HG03520 (cell line): ENCODE results near the gene FICD.
A peak's percentile ranks its signal among the peaks of the same experiment; 100 is the strongest.

Experiments used
- ATAC-seq: cut with Tn5 transposase; IDR thresholded peaks from one replicate; pipeline ENCODE4 v1.9.1; 2021; ENCODE audit warnings: mild to moderate bottlenecking, moderate library complexity; ENCODE audit not compliant: unreplicated experiment

Gene FICD

GRCh38 chr12:108498136-108498535, 16.9 kb upstream of the FICD start:
- ATAC-seq = no peak

GRCh38 chr12:108502922-108503321, 12.2 kb upstream of the FICD start:
- no peak for ATAC-seq

GRCh38 chr12:108505129-108505528, 9.9 kb upstream of the FICD start:
- no peak for ATAC-seq

- no peak for ATAC-seq
Measured at GRCh38 chr12:108507971-108508642, 7.0 kb upstream of the FICD start.

- no peak for ATAC-seq
Measured at GRCh38 chr12:108509806-108510205, 5.3 kb upstream of the FICD start.

- ATAC-seq = no peak
Measured at GRCh38 chr12:108510836-108511235, 4.2 kb upstream of the FICD start.

GRCh38 chr12:108511633-108512540, 3.2 kb upstream of the FICD start:
- ATAC-seq = no peak

GRCh38 chr12:108514468-108514972, 557 bp upstream of the FICD start:
- ATAC-seq = peak; percentile 1

GRCh38 chr12:108515916-108516315, 839 bp downstream of the FICD start:
- ATAC-seq = no peak

GRCh38 chr12:108516511-108517275, 1.6 kb downstream of the FICD start:
- no peak for ATAC-seq

GRCh38 chr12:108517288-108518100, 2.4 kb downstream of the FICD start:
- ATAC-seq = no peak

GRCh38 chr12:108518101-108518715, 3.1 kb downstream of the FICD start:
- no peak for ATAC-seq

GRCh38 chr12:108518716-108519496, 3.8 kb downstream of the FICD start:
- no peak for ATAC-seq

- ATAC-seq = no peak
Measured at GRCh38 chr12:108519558-108519957, 4.5 kb downstream of the FICD start.

- ATAC-seq = no peak
Measured at GRCh38 chr12:108523365-108523764, 8.3 kb downstream of the FICD start.

- no peak for ATAC-seq
Measured at GRCh38 chr12:108525681-108526080, 10.6 kb downstream of the FICD start.

GRCh38 chr12:108526482-108527165, 11.5 kb downstream of the FICD start:
- no peak for ATAC-seq

- no peak for ATAC-seq
Measured at GRCh38 chr12:108527166-108527496, 12.1 kb downstream of the FICD start.

GRCh38 chr12:108530161-108530560, 15.1 kb downstream of the FICD start:
- no peak for ATAC-seq
